Endothelial cell of umbilical vein (primary cell): ENCODE data around the gene GALNT11. TPM values are rescaled to one million over a fixed set of nuclear protein-coding genes. Genes with fewer than 3 reads are reported as not detected.
A peak's percentile ranks its signal among the peaks of the same experiment; 100 is the strongest.

Experiments
- BruUV-seq: library from RNA; stranded (reverse); fragments of 400-500 nt; replicated peaks from 2 replicates; lab custom pipeline; 2021; lab: Mats Ljungman, UMichigan
- CTCF ChIA-PET: fragments of 300-600, 350-600 bp; sonication (Branson Sonifier 250); formaldehyde crosslinking; loops from one replicate; lab custom pipeline; 2021; ENCODE audit warnings: antibody characterized with exemption, inconsistent platforms; lab: Charles Lee
- POLR2A ChIA-PET: fragments of 300-600, 350-600 bp; sonication (Branson Sonifier 250); formaldehyde crosslinking; loops from one replicate; lab custom pipeline; 2021; ENCODE audit warnings: antibody characterized with exemption, inconsistent platforms; lab: Charles Lee
- DNase-seq: peaks from one replicate; pipeline ENCODE4 v3.0.0-alpha.2; 2011; ENCODE audit warnings: low read depth, low spot score
- FAIRE-seq: peaks from 2 replicates; lab custom pipeline; 2011; peaks lifted over from hg19 to GRCh38; lab: Jason Lieb, UNC
- H2AFZ ChIP-seq: 2 replicates; pipeline ENCODE4 v1.6.0; 2012; ENCODE audit warnings: low read depth, low read length, control low read depth, inconsistent platforms
- H3K27ac ChIP-seq: 2 replicates; pipeline ENCODE4 v1.5.1; 2011; ENCODE audit warnings: low read depth, mild to moderate bottlenecking, control low read depth, low read length, moderate library complexity; ENCODE audit not compliant: insufficient read depth
- H3K27me3 ChIP-seq, 2 experiments: 2 replicates each; pipeline versions ENCODE4 v1.6.0 to v1.6.1; 2011; ENCODE audit warnings: low read length in 2 of 2, mixed read lengths in 1 of 2; ENCODE audit not compliant: control insufficient read depth in 2 of 2, insufficient read depth in 2 of 2
- H3K36me3 ChIP-seq, 2 experiments: 2 replicates in 1 of 2; 3 replicates in 1 of 2; pipeline ENCODE4 v1.5.1; 2011; ENCODE audit warnings: low read length in 2 of 2, mild to moderate bottlenecking in 1 of 2, moderate library complexity in 1 of 2; ENCODE audit not compliant: control insufficient read depth in 2 of 2, insufficient read depth in 2 of 2; ENCODE audit errors: extremely low read depth in 1 of 2
- H3K4me1 ChIP-seq: 3 replicates; pipeline ENCODE4 v1.5.1; 2011; ENCODE audit warnings: mild to moderate bottlenecking, low read length; ENCODE audit not compliant: control insufficient read depth, insufficient read depth; ENCODE audit errors: extremely low read depth
- H3K4me2 ChIP-seq: 2 replicates; pipeline ENCODE4 v1.6.1; 2011; ENCODE audit warnings: low read length, control low read depth, mixed read lengths; ENCODE audit not compliant: insufficient read depth
- H3K4me3 ChIP-seq, 3 experiments: fragments of 200-600 bp in 1 of 3; sonication (generic), shearing (Covaris generic) in 1 of 3; replicated peaks in 1 of 3; 2 replicates each; pipeline ENCODE4 v1.5.1; 2011 to 2016; ENCODE audit warnings: control low read depth in 3 of 3, low read length in 3 of 3, mild to moderate bottlenecking in 2 of 3, inconsistent platforms in 1 of 3, low read depth in 1 of 3, moderate library complexity in 1 of 3; ENCODE audit not compliant: insufficient read depth in 1 of 3
- H3K79me2 ChIP-seq: 2 replicates; pipeline ENCODE4 v1.6.0; 2012; ENCODE audit warnings: low read length, inconsistent platforms; ENCODE audit not compliant: control insufficient read depth, insufficient read depth
- H3K9ac ChIP-seq: replicated peaks from 2 replicates; pipeline ENCODE3; 2011; ENCODE audit warnings: low read length, control low read depth; ENCODE audit not compliant: insufficient read depth; ENCODE audit errors: extremely low read depth
- H3K9me1 ChIP-seq: replicated peaks from 3 replicates; pipeline ENCODE4 v1.6.0; 2011; ENCODE audit warnings: mild to moderate bottlenecking, low read length; ENCODE audit not compliant: control insufficient read depth, insufficient read depth; ENCODE audit errors: extremely low read depth
- H3K9me3 ChIP-seq: replicated peaks from 2 replicates; pipeline ENCODE4 v1.5.1; 2012; ENCODE audit warnings: low read length, inconsistent platforms; ENCODE audit not compliant: control insufficient read depth, insufficient read depth
- H4K20me1 ChIP-seq: replicated peaks from 2 replicates; pipeline ENCODE3; 2011; ENCODE audit warnings: mild to moderate bottlenecking, low read length; ENCODE audit not compliant: control insufficient read depth, insufficient read depth; ENCODE audit errors: extremely low read depth
- FOS ChIP-seq: IDR thresholded peaks from 2 replicates; pipeline ENCODE4 v1.6.1; 2011; ENCODE audit warnings: mild to moderate bottlenecking, low read length, moderate library complexity, borderline replicate concordance; ENCODE audit not compliant: insufficient read depth
- JUN ChIP-seq: IDR thresholded peaks from 2 replicates; pipeline ENCODE4 v1.6.1; 2011; ENCODE audit warnings: borderline replicate concordance, low read depth; ENCODE audit not compliant: insufficient read length, insufficient read depth
- MYC ChIP-seq: IDR thresholded peaks from one replicate; pipeline ENCODE4 v1.6.1; 2011; ENCODE audit warnings: mild to moderate bottlenecking, low read depth, low read length
- dilution Hi-C: fragments of 300-500 bp; cut with MboI; formaldehyde crosslinking; loops from one replicate; pipeline ENCODE4 v1.15.0; 2019; ENCODE audit warnings: low sequenced_read_pairs; ENCODE audit not compliant: extremely low pct_ligation_motif_present
- intact Hi-C: fragments of 100-400 bp; cut with micrococcal nuclease; formaldehyde crosslinking; loops from one replicate; pipeline ENCODE4 v1.10.0; 2022
- polyA plus RNA-seq, 4 experiments: library from polyadenylated mRNA; depleted of rRNA in 3 of 4; stranded (reverse) in 3 of 4; unstranded in 1 of 4; fragments of >200 nt; gene quantifications; 2 replicates each; pipeline versions ENCODE4 v1.2.1 to v1.2.3, GENCODE V29; 2011 to 2012; ENCODE audit warnings: missing spikeins in 1 of 4
- total RNA-seq: library from RNA; stranded (reverse); gene quantifications from 2 replicates; pipeline ENCODE4 v1.2.3, GENCODE V29; 2021
- TF ChIP-seq, protein P1 (sequence below): IDR thresholded peaks from 2 replicates; pipeline ENCODE4 v1.6.1; 2011; ENCODE audit not compliant: insufficient read depth, insufficient read length
- TF ChIP-seq, protein P2 (sequence below), 2 donors: IDR thresholded peaks; 1 replicate in 1 of 2; 2 replicates in 1 of 2; pipeline ENCODE4 v1.5.1; 2011; ENCODE audit warnings: low read length in 2 of 2, mild to moderate bottlenecking in 2 of 2, moderate library complexity in 2 of 2, control low read depth in 1 of 2, inconsistent platforms in 1 of 2, low read depth in 1 of 2; ENCODE audit not compliant: insufficient read depth in 1 of 2; ENCODE audit errors: extremely low read depth in 1 of 2

GALNT11 gene
- total and polyA plus RNA-seq, 2 donors (not counting 3 experiments of a cell fraction or from before 2014, with no cell fraction given), result 27.7 to 36.5 TPM

DNA sequence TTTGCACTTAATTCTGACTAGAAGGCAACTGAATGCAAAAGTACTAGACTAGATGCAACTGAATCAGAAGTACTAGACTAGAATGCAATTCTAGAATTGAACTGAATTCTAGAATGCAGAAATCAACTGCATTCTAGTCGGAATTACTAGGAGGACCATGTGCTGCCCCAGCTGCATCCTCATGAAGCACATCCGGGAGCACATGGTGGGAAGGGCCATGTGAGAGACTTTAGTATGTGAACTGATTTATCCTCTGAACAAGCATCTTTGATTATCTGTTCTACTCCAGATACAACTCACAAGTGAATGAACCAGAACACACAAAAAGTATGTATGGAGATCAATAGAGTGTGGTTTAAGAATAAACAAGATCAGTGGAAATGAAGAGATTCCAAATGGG is 115.1 kb downstream of the GALNT11 start:
- DNase-seq (no peak), FAIRE-seq (no peak)
- Histone ChIP-seq H3K36me3 (peaks cover 13 to 25% of the 10 kb centered on the region in 2 experiments), H3K9ac (no peak overlapping the region), H3K9me1 (no peaks in the 10 kb centered on the region), H3K4me3 (no peak overlapping the region), H3K79me2 (no peaks in the 10 kb centered on the region), H3K4me1 (peaks cover 31% of the 10 kb centered on the region), H3K27me3 (no peaks in the 10 kb centered on the region), H3K4me2 (no peak overlapping the region), H3K27ac (no peak overlapping the region), H3K9me3 (no peaks in the 10 kb centered on the region), H2AFZ (no peak overlapping the region), H4K20me1 (no peaks in the 10 kb centered on the region)
- CTCF ChIA-PET, result no interaction called here
- dilution Hi-C loops (no loop called here), intact Hi-C loops (loop anchor here (10.0 kb wide), 2 partner anchors 206 to 294 kb away; partner anchors contain the start of gene KMT2C)
- TF ChIP-seq MYC (no peak), FOS (no peak), JUN (no peak)
- TF ChIP-seq, protein P1, sequence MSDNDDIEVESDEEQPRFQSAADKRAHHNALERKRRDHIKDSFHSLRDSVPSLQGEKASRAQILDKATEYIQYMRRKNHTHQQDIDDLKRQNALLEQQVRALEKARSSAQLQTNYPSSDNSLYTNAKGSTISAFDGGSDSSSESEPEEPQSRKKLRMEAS, result peak; percentile 55
- TF ChIP-seq, protein P2, sequence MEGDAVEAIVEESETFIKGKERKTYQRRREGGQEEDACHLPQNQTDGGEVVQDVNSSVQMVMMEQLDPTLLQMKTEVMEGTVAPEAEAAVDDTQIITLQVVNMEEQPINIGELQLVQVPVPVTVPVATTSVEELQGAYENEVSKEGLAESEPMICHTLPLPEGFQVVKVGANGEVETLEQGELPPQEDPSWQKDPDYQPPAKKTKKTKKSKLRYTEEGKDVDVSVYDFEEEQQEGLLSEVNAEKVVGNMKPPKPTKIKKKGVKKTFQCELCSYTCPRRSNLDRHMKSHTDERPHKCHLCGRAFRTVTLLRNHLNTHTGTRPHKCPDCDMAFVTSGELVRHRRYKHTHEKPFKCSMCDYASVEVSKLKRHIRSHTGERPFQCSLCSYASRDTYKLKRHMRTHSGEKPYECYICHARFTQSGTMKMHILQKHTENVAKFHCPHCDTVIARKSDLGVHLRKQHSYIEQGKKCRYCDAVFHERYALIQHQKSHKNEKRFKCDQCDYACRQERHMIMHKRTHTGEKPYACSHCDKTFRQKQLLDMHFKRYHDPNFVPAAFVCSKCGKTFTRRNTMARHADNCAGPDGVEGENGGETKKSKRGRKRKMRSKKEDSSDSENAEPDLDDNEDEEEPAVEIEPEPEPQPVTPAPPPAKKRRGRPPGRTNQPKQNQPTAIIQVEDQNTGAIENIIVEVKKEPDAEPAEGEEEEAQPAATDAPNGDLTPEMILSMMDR (IDR thresholded peaks at IDR 0.05; ENCODE audit: extremely low read depth in 1 of 2, insufficient read depth in 1 of 2, low read depth in 1 of 2, low read length in 2 of 2), result no peak
- POLR2A ChIA-PET, result no interaction called here
- BruUV-seq, result no TSS peak
